ENCODE results near the gene ATP13A1. TPM values are rescaled to one million over a fixed set of nuclear protein-coding genes. Genes with fewer than 3 reads are reported as not detected.

ATP13A1 gene
- total RNA-seq, 1 experiment from 2014 or later, result 73.7 TPM

DNA sequence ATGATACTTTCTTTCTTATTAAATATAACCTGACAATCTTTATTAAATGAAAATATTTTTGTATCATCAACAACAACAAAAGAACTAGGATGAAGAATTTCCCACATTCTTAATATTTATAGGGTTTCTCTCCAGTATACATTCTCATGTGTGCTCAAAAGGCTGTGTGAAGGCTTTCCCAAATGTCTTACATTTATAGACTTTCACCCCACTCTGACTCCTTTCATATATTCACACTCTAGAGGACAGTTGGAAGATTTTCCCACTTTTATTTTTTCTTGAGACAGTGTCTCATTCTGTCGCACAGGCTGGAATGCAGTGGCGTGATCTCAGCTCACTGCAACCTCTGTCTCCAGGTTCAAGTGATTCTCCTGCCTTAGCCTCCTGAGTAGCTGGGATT is 47.0 kb upstream of the ATP13A1 start:
- POLR2A ChIA-PET, result no interaction called here
- TF ChIP-seq SP1 (IDR thresholded peaks at IDR 0.05; ENCODE audit: low read depth), result no peak
- TF ChIP-seq POLR2AphosphoS5 (IDR thresholded peaks at IDR 0.05; ENCODE audit: low read depth, low read length), result no peak
- no peak for TF ChIP-seq REST (IDR thresholded peaks at IDR 0.05; ENCODE audit: low read depth)
- TF ChIP-seq FOSL1 (IDR thresholded peaks at IDR 0.05; ENCODE audit: low read depth), result no peak
- no peak for TF ChIP-seq CEBPB (IDR thresholded peaks at IDR 0.05; ENCODE audit: low read depth)
- no peak for TF ChIP-seq YY1 (IDR thresholded peaks at IDR 0.05; ENCODE audit: extremely low read depth, insufficient replicate concordance, low read depth, low read length)
- TF ChIP-seq, protein P1, sequence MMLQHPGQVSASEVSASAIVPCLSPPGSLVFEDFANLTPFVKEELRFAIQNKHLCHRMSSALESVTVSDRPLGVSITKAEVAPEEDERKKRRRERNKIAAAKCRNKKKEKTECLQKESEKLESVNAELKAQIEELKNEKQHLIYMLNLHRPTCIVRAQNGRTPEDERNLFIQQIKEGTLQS (IDR thresholded peaks at IDR 0.05), result no peak
- no peak for TF ChIP-seq JUND (IDR thresholded peaks at IDR 0.05)
- no peak for TF ChIP-seq ELF1 (IDR thresholded peaks at IDR 0.05; ENCODE audit: borderline replicate concordance, low read depth)
- no peak for TF ChIP-seq EGR1 (IDR thresholded peaks at IDR 0.05; ENCODE audit: low read depth)
- TF ChIP-seq SRF (IDR thresholded peaks at IDR 0.05; ENCODE audit: low read depth), result no peak
- TF ChIP-seq, protein P2, sequence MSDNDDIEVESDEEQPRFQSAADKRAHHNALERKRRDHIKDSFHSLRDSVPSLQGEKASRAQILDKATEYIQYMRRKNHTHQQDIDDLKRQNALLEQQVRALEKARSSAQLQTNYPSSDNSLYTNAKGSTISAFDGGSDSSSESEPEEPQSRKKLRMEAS (IDR thresholded peaks at IDR 0.05), result no peak
- no peak for TF ChIP-seq RAD21 (IDR thresholded peaks at IDR 0.05; ENCODE audit: low read depth)
- ATAC-seq (no peak), DNase-seq (ENCODE audit: low read depth, low spot score) (no peak)
- CTCF ChIA-PET, result no interaction called here
- BruUV-seq (replicated peaks), result no TSS peak
- H3K9me3 ChIP-seq (ENCODE audit: control insufficient read depth in 1 of 2, insufficient read depth in 1 of 2, low read depth in 1 of 2, low read length in 2 of 2), result peaks cover 57 to 72% of the 10 kb centered on the region in 2 experiments; a peak in 3 of 4 replicates
- no peaks in the 10 kb centered on the region for H3K27me3 ChIP-seq (ENCODE audit: insufficient read depth, low read length)
- H3K27ac ChIP-seq (ENCODE audit: low read depth, low read length), result no peak overlapping the region
- RAD21 ChIA-PET (ENCODE audit: low non-redundant PET in 1 of 2, low total read pairs in 2 of 2, uncharacterized antibody in 2 of 2, unreplicated experiment in 2 of 2), result no interaction called here
- H4K20me1 ChIP-seq (ENCODE audit: insufficient read depth), result no peaks in the 10 kb centered on the region
- no peak overlapping the region for H2AFZ ChIP-seq (ENCODE audit: low read depth, low read length, poor library complexity, severe bottlenecking)
- H3K4me1 ChIP-seq (ENCODE audit: control insufficient read depth in 1 of 2, insufficient read depth in 2 of 2, low read length in 2 of 2), result no peaks in the 10 kb centered on the region
- H3K4me2 ChIP-seq (ENCODE audit: low read length), result no peak overlapping the region
- H3K9ac ChIP-seq (ENCODE audit: low read length), result no peak overlapping the region
- intact Hi-C loops (cut with micrococcal nuclease), result no loop called here
- H3K4me3 ChIP-seq (replicated peaks in 1 of 2; ENCODE audit: low read depth in 1 of 2, low read length in 2 of 2), result no peak overlapping the region
- no peaks in the 10 kb centered on the region for H3K9me2 ChIP-seq (ENCODE audit: insufficient read depth)
- peaks cover 17 to 25% of the 10 kb centered on the region in 2 experiments for H3K36me3 ChIP-seq (ENCODE audit: control insufficient read depth in 1 of 2, insufficient read depth in 2 of 2, low read length in 2 of 2)
- peaks cover 4% of the 10 kb centered on the region; the same call in 1 of the 2 replicates for H3K79me2 ChIP-seq (ENCODE audit: insufficient read depth, low read length)

Measured in HCT116 (cell line).